KBM-7 (cell line): ENCODE data around the gene CCT7.

Source experiments
- DNase-seq: peaks from one replicate; pipeline ENCODE4 v3.0.0-alpha.2; 2015
- in situ Hi-C: fragments of 300-500 bp; cut with MboI; formaldehyde crosslinking; loops from 2 replicates; pipeline ENCODE4 v1.14.3; 2020; ENCODE audit warnings: low sequenced_read_pairs, low pct_unique_long_range_greater_than_20kb, mixed read lengths

CCT7 gene

DNA sequence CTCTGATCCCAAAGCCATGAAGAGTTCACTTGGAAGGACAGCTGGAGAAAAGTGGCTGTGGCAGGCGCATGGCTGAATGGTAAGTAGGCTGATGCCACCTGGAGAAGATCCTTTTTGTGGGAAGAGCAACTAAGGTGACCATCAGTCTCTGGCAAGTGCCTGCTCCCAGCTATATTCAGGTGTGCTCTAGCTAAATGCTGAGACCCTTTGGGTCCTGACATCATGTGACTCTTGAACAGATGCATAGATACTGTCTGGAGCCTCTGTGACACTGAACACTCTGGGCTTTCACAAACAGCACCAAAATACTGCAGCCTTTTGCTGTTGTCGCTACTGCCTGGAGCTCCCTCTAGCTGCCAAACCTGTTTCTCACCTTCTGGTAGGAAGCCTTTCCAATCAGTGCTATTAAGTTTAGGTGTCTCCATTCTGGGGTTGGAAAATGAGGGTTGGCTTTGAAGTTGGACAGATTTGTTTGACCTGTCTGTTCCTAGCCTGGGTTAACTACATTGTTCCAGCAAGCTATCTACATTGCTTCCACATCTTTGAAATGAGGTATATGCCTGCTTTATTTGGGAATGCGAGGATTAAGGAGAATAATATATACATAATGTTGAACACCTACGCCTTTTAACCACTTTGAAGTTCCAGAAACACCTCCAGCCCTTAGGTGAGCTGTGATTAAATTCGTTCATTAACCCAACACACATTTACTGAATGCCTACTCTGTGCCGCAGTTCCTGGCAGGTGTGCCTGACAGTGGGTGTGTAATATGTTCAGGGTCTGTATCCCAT is 56.1 kb downstream of the CCT7 start:
- peak; percentile 55 for DNase-seq
- in situ Hi-C loops: no loop called here

DNA sequence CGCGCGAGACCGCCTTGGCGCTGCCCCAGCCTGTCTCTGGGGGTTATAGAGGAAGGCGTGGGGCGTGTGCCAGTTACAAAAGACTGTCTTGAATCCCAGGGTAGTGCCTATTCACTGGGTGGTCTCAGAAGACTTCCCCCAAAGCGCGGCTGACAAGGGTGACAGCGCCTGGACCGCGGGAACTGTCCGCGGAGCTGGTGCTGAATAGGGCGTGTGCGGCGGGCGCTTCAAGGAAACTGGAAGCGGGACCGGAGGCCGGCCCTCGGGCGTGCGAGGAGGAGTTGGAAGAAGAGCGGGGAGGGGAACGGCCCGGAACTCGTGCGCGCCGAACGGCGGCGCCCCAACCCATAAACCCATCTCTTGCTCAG is 57.0 kb downstream of the CCT7 start:
- DNase-seq: peak; percentile 79
- in situ Hi-C loops: no loop called here

DNA sequence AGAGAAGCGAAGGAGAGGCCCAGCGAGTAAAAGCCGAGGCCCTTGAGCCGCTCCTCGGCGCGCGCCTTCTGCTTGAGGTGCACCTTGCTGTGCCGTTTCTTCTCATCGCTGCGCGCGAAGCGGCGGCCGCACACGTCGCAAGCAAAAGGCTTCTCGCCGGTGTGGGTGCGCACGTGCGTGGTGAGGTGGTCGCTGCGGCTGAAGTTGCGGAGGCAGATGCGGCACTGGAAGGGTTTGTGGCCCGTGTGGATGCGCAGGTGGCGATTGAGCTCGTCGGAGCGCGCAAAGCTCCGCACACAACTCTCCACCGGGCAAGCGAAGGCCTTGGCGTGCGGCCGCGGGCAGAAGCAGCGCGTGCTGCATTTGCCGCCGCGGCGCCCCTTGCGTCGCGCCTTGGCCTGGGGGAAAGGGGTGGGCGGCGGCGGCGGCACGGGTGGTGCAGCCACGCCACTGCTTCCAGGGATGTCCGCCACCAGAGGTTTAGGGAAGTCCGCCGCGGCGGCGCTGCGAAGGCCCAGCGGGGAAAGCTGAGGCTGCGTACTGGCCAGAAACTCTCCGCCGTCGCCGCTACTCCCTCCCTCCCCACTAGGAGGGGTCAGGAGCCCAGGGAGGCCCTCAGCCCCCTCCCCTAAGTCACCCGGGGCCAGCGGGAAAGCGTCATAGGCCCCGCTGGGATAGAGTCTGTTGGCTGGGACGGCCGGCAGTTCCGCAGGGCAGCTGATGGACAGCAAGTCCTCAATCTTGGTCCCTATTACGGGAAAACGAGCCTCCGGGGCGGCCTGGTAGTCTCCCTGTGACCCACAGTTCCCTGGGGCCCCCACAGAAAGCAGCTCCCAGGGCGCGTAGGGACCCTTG is 57.6 kb downstream of the CCT7 start:
- peak; percentile 48 for DNase-seq
- in situ Hi-C loops: no loop called here

DNA sequence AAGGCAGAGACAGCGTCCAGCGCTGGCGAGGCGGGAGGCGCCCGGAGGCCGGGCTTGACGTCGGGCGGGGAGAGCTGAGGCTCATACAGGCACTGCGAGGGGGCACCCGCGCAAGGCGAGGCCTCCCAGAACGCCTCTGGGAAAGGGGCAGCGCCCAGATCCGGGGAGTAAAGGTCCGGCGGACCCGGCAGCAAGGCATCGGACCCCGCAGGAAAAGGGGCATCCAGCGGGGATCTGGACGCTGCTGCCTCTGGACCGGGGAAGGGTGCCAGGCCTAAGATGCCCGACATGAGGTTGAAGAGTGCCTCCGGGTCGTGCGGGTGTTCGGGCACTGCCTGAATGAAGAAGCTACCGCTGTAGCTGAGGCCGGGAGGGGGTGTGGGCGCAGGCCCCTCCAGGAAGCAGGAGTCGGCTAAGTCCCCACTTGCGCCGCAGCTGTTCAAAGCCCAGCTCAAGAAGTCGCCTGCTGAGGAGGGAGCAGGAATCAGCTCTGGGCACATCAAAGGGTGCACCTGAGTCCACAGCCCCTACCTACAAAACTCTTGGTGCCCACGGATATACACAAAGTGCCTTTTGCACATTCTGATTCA is 58.3 kb downstream of the CCT7 start:
- in situ Hi-C loops: no loop called here
- DNase-seq: no peak

DNA sequence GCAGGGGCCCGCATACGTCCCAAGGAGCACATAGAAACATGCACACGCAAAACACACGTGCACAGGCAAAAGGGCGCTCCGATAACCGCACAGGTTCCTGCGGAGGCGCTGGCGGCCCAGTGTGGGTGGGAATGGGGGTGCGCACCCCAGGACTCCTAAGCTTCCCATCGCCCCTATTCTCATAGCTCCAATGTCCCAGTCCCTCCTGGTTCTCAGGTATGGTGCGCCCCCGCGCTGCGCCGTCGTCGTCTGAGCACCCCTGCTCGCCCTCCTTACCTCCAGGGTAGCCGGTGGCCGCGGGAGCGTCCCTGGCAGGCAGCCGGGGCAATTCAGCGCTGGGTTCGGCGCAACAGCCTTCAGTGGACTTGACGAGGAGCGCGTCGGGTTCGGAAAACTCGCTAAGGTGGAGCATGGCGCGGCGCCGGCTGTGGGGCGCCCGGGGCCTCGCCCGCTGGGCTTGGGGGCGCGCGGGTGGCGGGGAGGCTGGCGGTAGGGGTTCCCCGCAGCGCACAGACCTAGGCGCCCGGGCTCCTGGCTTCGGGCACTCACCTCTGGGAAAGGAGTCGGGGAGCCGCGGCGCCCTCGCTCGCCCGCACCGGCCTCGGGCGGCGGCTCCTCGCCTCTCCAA is 58.9 kb downstream of the CCT7 start:
- DNase-seq: no peak
- in situ Hi-C loops: no loop called here

DNA sequence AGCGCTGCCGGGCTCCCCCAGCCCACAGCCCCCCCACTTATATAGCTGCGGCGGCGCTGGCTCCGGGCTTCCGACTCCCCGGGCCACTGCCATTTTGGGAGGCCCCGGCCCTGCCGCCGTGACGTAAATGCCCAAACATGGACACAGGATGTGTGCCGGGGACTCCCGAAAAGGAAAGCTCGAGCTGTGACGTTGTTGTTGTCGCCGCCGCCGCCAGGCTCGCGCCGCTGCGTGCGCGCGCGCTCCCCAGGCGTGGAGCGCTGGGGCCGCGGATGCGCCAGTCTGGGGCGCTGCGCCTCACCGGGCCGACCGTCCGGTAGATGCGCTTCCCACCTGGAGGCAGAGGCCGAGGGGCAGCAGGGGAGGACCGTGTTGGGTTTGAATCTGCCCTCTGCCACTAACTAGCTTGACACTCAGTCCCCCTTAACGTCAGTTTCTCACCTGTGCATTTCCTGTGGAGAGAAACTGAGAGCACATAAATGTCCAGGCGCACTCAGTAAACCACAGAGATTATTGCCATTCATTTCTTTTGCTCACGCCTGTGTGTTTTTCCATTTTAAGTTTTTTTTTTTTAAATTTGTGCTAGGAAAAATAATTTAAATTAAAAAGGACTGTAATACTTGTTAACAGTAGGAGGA is 59.5 kb downstream of the CCT7 start, which contains the start of gene EGR4:
Gene EGR4 (minus strand): TSS at position 15 of the 638 bp plus-strand sequence. CDS start 231 bp downstream, outside the sequence.
- DNase-seq: peak; percentile 81
- in situ Hi-C loops: no loop called here

DNA sequence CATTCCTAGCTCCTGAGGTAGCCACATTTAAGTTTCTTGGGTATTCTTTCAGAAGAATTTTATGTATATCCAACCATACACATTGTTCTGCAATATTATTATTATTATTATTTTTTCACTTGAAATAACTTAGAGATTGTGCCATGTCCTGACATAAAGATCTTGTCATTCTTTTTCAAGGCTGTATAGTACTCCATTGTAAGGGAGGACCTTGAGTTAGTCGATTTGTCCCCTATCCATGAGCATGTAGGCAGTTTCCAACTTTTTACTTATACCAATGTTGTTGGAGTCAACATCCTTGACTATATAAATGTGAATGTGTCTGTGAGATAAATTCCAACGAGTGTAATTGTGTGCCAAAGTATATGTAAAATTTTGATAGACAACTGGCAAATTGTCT is 60.1 kb downstream of the CCT7 start:
- DNase-seq: no peak
- in situ Hi-C loops: no loop called here

DNA sequence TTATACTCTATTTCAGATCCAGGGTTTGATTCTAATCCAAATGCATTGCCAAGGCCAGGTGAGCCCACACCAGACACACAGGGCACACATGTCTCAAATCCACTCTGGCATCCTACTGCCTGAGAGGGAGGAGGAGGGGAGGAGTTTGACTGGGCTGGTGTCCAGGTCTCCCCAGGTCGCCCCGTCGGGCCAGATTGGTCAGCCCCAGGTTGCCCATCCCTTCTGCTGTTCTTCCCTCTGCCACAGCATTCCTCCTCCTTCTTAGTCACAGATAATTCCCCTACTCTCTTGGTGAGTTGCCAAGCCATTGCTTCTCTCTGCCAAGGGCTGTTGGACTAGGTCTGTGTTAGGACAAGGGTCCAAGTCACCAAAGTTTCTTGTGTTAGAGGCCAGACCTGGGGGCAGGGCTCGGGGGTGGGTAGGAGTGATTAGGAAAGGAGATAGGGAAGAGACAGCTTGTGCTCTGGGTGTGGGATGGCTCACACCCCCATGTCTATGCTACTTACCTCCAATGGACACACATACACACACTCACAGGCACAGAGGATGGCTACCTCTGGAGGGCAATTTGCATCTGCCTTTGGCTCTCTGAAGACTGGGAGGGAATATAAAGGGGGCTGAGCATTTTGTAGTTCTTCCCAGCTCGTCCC is 61.8 kb downstream of the CCT7 start:
- no peak for DNase-seq
- in situ Hi-C loops: no loop called here

DNA sequence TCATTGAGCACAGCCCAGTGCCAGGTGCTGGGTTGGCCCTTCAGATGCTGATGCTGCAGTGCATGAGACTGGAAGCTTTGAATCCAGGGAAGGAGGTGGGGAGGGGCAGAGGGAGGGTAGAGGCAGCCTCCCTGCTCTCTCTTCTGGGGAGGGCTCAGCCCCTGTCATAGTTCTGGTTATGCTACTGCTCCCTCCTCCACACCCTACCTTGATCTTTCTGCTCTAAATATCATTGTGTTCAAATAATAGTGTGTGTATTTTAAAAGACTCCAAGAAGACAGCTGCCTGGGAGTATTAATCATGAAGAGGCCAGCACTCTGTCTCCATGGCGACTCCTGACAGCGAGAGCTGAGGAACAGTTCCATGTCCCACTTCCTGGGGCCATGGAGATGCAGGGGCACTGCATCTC is 63.0 kb downstream of the CCT7 start:
- DNase-seq: no peak
- in situ Hi-C loops: no loop called here

DNA sequence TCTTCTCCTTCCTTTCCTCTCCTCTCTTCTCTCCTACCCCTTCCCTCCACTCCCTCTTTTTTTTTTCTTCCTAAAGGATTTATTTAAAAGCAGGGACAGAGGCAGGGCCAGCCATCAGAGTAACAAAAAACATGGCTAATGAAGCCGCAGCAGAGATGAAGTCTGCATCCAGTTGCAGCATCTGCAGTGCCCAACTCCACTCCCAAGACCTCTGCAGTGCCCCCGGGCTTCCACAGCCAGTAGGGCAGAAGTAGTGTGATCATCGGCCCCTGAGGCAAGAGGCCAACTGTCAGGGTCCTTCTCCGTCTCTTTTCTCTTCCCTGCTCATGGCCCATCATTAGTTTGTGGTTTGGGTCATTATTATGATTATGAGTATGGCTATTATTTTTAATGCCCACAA is 63.5 kb downstream of the CCT7 start:
- no peak for DNase-seq
- in situ Hi-C loops: no loop called here

DNA sequence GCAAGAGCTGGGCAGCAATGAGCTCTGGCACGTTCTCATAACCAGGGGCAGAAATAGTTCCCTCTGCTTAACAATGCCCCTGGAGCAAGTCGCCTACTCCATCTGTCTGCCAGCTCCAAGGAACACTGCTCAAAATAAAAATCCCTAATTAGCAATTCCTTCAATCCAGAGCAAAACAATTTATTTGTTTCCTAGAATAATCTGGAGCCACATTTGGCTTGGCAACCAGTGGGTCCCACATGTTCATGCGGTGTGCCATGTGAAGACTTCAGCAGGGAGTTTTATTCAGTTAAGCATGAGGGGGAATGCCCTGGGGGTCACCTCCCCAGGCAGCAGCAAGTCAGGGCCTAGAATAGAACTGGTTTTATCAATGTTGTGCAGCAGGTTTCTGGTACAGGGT is 66.8 kb downstream of the CCT7 start:
- DNase-seq: no peak
- in situ Hi-C loops: no loop called here

DNA sequence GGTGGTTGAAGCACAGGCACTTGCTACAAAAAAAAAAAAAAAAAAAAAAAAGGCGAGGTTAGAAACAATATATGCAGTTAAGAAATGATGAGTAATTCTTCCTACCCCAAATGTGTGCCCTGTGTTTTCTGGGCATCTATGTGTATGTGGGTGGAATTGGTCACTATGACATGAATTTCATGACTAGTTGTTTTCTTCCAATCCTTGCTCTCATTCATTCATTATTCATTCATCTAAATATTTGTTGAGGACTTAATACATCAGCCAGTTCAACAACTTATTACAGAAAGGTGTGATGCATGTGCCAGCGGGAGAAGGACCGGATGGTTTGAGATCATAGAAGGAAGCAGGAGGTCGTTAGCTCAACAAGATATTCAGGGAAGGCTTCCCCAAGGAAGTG is 67.5 kb downstream of the CCT7 start:
- DNase-seq: no peak
- in situ Hi-C loops: no loop called here
